ENCODE results near the gene DPEP3.
"Not testable (repeated sequence)": the region's sequence is repeated elsewhere in the genome, so short reads cannot be mapped to it uniquely, and the experiment has no call there.

The DPEP3 gene

GRCh38 chr16:67993207-67994039, 13.1 kb upstream of the DPEP3 start:
- peak; percentile 76 for DNase-seq (ENCODE audit: low read depth)

GRCh38 chr16:67992661-67993206, 12.4 kb upstream of the DPEP3 start:
- no peak for DNase-seq (ENCODE audit: low read depth)

- no peak for DNase-seq (ENCODE audit: low read depth)
These were observed 9.7 kb upstream of the DPEP3 start for GRCh38 chr16:67990018-67990386.

- no peak for DNase-seq (ENCODE audit: low read depth)
These were observed 9.2 kb upstream of the DPEP3 start for GRCh38 chr16:67989322-67990017.

- no peak for DNase-seq (ENCODE audit: low read depth)
These were observed 8.4 kb upstream of the DPEP3 start for GRCh38 chr16:67988675-67989074.

GRCh38 chr16:67987460-67988160, 7.3 kb upstream of the DPEP3 start:
- no peak for DNase-seq (ENCODE audit: low read depth)

GRCh38 chr16:67986949-67987348, 6.7 kb upstream of the DPEP3 start:
- no peak for DNase-seq (ENCODE audit: low read depth)

- no peak for DNase-seq (ENCODE audit: low read depth)
These were observed 1.9 kb upstream of the DPEP3 start for GRCh38 chr16:67982011-67982696.

- no peak for DNase-seq (ENCODE audit: low read depth)
These were observed 2.7 kb downstream of the DPEP3 start for GRCh38 chr16:67977469-67978227.

- DNase-seq (ENCODE audit: low read depth): no peak
These were observed 3.3 kb downstream of the DPEP3 start for GRCh38 chr16:67977005-67977404.

- no peak for DNase-seq (ENCODE audit: low read depth)
These were observed 4.1 kb downstream of the DPEP3 start for GRCh38 chr16:67976205-67976604.

GRCh38 chr16:67975321-67976105, 4.8 kb downstream of the DPEP3 start:
- DNase-seq (ENCODE audit: low read depth): no peak

GRCh38 chr16:67972285-67972684, 8.0 kb downstream of the DPEP3 start:
- DNase-seq (ENCODE audit: low read depth): not testable (repeated sequence)

GRCh38 chr16:67971111-67971510, 9.2 kb downstream of the DPEP3 start:
- DNase-seq (ENCODE audit: low read depth): no peak

- no peak for DNase-seq (ENCODE audit: low read depth)
These were observed 10.9 kb downstream of the DPEP3 start for GRCh38 chr16:67969254-67970039.

GRCh38 chr16:67968400-67969253, 11.7 kb downstream of the DPEP3 start, which contains the start of gene SLC12A4:
TSS of gene SLC12A4 (minus strand) at chr16:67968637. CDS start at chr16:67968553, 84 bp downstream.
- DNase-seq (ENCODE audit: low read depth): peak; percentile 84

GRCh38 chr16:67967958-67968399, 12.3 kb downstream of the DPEP3 start:
- peak; percentile 24 for DNase-seq (ENCODE audit: low read depth)

- no peak for DNase-seq (ENCODE audit: low read depth)
These were observed 12.9 kb downstream of the DPEP3 start for GRCh38 chr16:67967183-67967957.
